ENCODE results near the gene GALNT14.

GRCh38 chr2:30958193-30958917 is 179.9 kb downstream of the GALNT14 start:
- TF ChIP-seq CTCF (IDR thresholded peaks at IDR 0.05) (no peak), POLR2A (IDR thresholded peaks at IDR 0.05) (no peak)

Measured in suprapubic skin (tissue), 3 donors.